Epithelial cell of esophagus (primary cell): ENCODE results near the gene ZNF92.
"Not testable (repeated sequence)": the region's sequence is repeated elsewhere in the genome, so short reads cannot be mapped to it uniquely, and the experiment has no call there.

Experiments used
- DNase-seq: peaks from one replicate; pipeline ENCODE4 v3.0.0; 2010; ENCODE audit warnings: low read depth
- H3K4me3 ChIP-seq: 2 replicates; pipeline ENCODE4 v1.5.1; 2011; ENCODE audit warnings: mild to moderate bottlenecking, low read length, control low read depth
- CTCF ChIP-seq: IDR thresholded peaks from 2 replicates; pipeline ENCODE4 v1.5.1; 2011; ENCODE audit warnings: low read depth, mild to moderate bottlenecking, low read length, control low read depth, inconsistent platforms; ENCODE audit not compliant: insufficient read depth; ENCODE audit errors: missing control alignments

ZNF92 gene

GRCh38 chr7:65397730-65398142 is 24.1 kb downstream of the ZNF92 start:
- H3K4me3 ChIP-seq = no peak overlapping the region
- peak; percentile 43 for DNase-seq
- TF ChIP-seq CTCF = no peak

GRCh38 chr7:65398671-65399070 is 25.0 kb downstream of the ZNF92 start:
- H3K4me3 ChIP-seq, DNase-seq: not testable (repeated sequence)

- not testable (repeated sequence) for DNase-seq, H3K4me3 ChIP-seq
Observed at GRCh38 chr7:65399101-65399500, 25.4 kb downstream of the ZNF92 start.

GRCh38 chr7:65404020-65404419 is 30.4 kb downstream of the ZNF92 start:
- DNase-seq = no peak
- no peak overlapping the region for H3K4me3 ChIP-seq
- TF ChIP-seq CTCF = no peak

GRCh38 chr7:65406706-65407105 is 33.1 kb downstream of the ZNF92 start:
- H3K4me3 ChIP-seq, DNase-seq: not testable (repeated sequence)

- DNase-seq = no peak
- no peak for TF ChIP-seq CTCF
Observed at GRCh38 chr7:65409363-65409762, 35.7 kb downstream of the ZNF92 start.

GRCh38 chr7:65411249-65411648 is 37.6 kb downstream of the ZNF92 start:
- DNase-seq = no peak
- H3K4me3 ChIP-seq = no peak overlapping the region
- TF ChIP-seq CTCF = no peak

More at GRCh38 chr7:65409363-65409762, 35.7 kb downstream of the ZNF92 start:
- no peak overlapping the region for H3K4me3 ChIP-seq

GRCh38 chr7:65422670-65423069 is 49.0 kb downstream of the ZNF92 start:
- TF ChIP-seq CTCF = no peak
- DNase-seq = no peak
- H3K4me3 ChIP-seq = no peak overlapping the region

- DNase-seq, H3K4me3 ChIP-seq: not testable (repeated sequence)
Observed at GRCh38 chr7:65423286-65423685, 49.6 kb downstream of the ZNF92 start.
